Esophagus muscularis mucosa (tissue), 4 donors: Measurements from ENCODE around the gene TWSG1.

Experiments used
- EP300 ChIP-seq: sonication (generic); formaldehyde crosslinking; IDR thresholded peaks from one replicate; pipeline ENCODE4 v1.6.1; 2017; ENCODE audit warnings: antibody characterized with exemption
- POLR2A ChIP-seq: fragments of 450-650 bp; IDR thresholded peaks from one replicate; pipeline ENCODE4 v1.6.1; 2017; ENCODE audit warnings: antibody characterized with exemption, moderate library complexity, mild to moderate bottlenecking, low read depth
- POLR2AphosphoS5 ChIP-seq, 2 donors: sonication (generic); formaldehyde crosslinking; IDR thresholded peaks; one replicate each; pipeline ENCODE4 v1.6.1; 2017; ENCODE audit warnings: antibody characterized with exemption in 2 of 2
- TF ChIP-seq, protein P1 (sequence below), 3 experiments: fragments of 200-600 bp in 2 of 3; fragments of 450-650 bp in 1 of 3; sonication (generic) in 2 of 3; IDR thresholded peaks; one replicate each; pipeline ENCODE4 v1.5.1; 2017 to 2019; ENCODE audit warnings: antibody characterized with exemption in 3 of 3, mild to moderate bottlenecking in 2 of 3, moderate library complexity in 1 of 3

GRCh38 chr18:9290156-9290555 lies 44.4 kb upstream of the TWSG1 start:
- TF ChIP-seq, protein P1, sequence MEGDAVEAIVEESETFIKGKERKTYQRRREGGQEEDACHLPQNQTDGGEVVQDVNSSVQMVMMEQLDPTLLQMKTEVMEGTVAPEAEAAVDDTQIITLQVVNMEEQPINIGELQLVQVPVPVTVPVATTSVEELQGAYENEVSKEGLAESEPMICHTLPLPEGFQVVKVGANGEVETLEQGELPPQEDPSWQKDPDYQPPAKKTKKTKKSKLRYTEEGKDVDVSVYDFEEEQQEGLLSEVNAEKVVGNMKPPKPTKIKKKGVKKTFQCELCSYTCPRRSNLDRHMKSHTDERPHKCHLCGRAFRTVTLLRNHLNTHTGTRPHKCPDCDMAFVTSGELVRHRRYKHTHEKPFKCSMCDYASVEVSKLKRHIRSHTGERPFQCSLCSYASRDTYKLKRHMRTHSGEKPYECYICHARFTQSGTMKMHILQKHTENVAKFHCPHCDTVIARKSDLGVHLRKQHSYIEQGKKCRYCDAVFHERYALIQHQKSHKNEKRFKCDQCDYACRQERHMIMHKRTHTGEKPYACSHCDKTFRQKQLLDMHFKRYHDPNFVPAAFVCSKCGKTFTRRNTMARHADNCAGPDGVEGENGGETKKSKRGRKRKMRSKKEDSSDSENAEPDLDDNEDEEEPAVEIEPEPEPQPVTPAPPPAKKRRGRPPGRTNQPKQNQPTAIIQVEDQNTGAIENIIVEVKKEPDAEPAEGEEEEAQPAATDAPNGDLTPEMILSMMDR (IDR thresholded peaks at IDR 0.05) = no peak
- TF ChIP-seq POLR2A (no peak), POLR2AphosphoS5 (IDR thresholded peaks at IDR 0.05) (no peak), EP300 (no peak)
